H9 (cell line): ENCODE results near the gene ATF1. TPM values are rescaled to one million over a fixed set of nuclear protein-coding genes. Genes with fewer than 3 reads are reported as not detected.

Source experiments
- DNase-seq: peaks from one replicate; pipeline ENCODE4 v3.0.0-alpha.2; 2017
- H2AFZ ChIP-seq: one replicate; pipeline ENCODE4 v1.6.1; 2013; ENCODE audit warnings: mild to moderate bottlenecking, low read length, control low read depth, moderate library complexity
- H2AK5ac ChIP-seq: 2 replicates; pipeline ENCODE4 v1.6.1; 2013; ENCODE audit warnings: low read length, control low read depth, mixed read lengths; ENCODE audit not compliant: insufficient read length
- H2BK120ac ChIP-seq: one replicate; pipeline ENCODE4 v1.6.1; 2013; ENCODE audit warnings: low read depth, mild to moderate bottlenecking, low read length, control low read depth, inconsistent platforms; ENCODE audit not compliant: poor library complexity, severe bottlenecking
- H2BK12ac ChIP-seq: 2 replicates; pipeline ENCODE4 v1.6.1; 2013; ENCODE audit warnings: low read length, control low read depth, mixed read lengths, low read depth; ENCODE audit not compliant: insufficient read length
- H2BK15ac ChIP-seq: 2 replicates; pipeline ENCODE4 v1.6.1; 2013; ENCODE audit warnings: low read depth, low read length, control low read depth
- H2BK20ac ChIP-seq: one replicate; pipeline ENCODE4 v1.6.1; 2013; ENCODE audit warnings: low read depth, mild to moderate bottlenecking, low read length, control low read depth, inconsistent platforms; ENCODE audit not compliant: poor library complexity, severe bottlenecking
- H2BK5ac ChIP-seq: 2 replicates; pipeline ENCODE4 v1.6.1; 2013; ENCODE audit warnings: low read length, control low read depth, mixed read lengths; ENCODE audit not compliant: insufficient read length
- H3K14ac ChIP-seq: 2 replicates; pipeline ENCODE4 v1.6.1; 2013; ENCODE audit warnings: low read length, control low read depth; ENCODE audit not compliant: insufficient read depth
- H3K18ac ChIP-seq: 2 replicates; pipeline ENCODE4 v1.6.1; 2013; ENCODE audit warnings: low read depth, mild to moderate bottlenecking, mixed read lengths, low read length, control low read depth; ENCODE audit not compliant: insufficient read length
- H3K23ac ChIP-seq: 2 replicates; pipeline ENCODE4 v1.6.1; 2013; ENCODE audit warnings: low read length, control low read depth, mixed read lengths, low read depth; ENCODE audit not compliant: insufficient read length
- H3K23me2 ChIP-seq: 2 replicates; pipeline ENCODE4 v1.6.1; 2013; ENCODE audit warnings: low read depth, mild to moderate bottlenecking, mixed read lengths, low read length, control low read depth; ENCODE audit not compliant: insufficient read length, poor library complexity, severe bottlenecking
- H3K27ac ChIP-seq: 2 replicates; pipeline ENCODE4 v1.5.1; 2013; ENCODE audit warnings: low read length, control low read depth, mixed read lengths, low read depth; ENCODE audit not compliant: insufficient read length
- H3K27me3 ChIP-seq: 2 replicates; pipeline ENCODE4 v1.6.1; 2013; ENCODE audit warnings: low read length, control low read depth, inconsistent platforms; ENCODE audit not compliant: insufficient read depth
- H3K4ac ChIP-seq: 2 replicates; pipeline ENCODE4 v1.6.1; 2013; ENCODE audit warnings: low read depth, mild to moderate bottlenecking, control low read depth, inconsistent platforms, low read length, moderate library complexity
- H3K4me1 ChIP-seq: 2 replicates; pipeline ENCODE4 v1.6.1; 2013; ENCODE audit warnings: low read length, control low read depth, inconsistent platforms; ENCODE audit not compliant: insufficient read depth
- H3K4me2 ChIP-seq: 2 replicates; pipeline ENCODE4 v1.6.1; 2013; ENCODE audit warnings: low read length, control low read depth, mixed read lengths; ENCODE audit not compliant: insufficient read length, insufficient read depth
- H3K56ac ChIP-seq: 2 replicates; pipeline ENCODE4 v1.6.1; 2013; ENCODE audit warnings: low read depth, mild to moderate bottlenecking, mixed read lengths, low read length, control low read depth; ENCODE audit not compliant: insufficient read length
- H3K79me1 ChIP-seq: 2 replicates; pipeline ENCODE4 v1.6.1; 2013; ENCODE audit warnings: low read depth, mild to moderate bottlenecking, moderate library complexity, low read length, control low read depth, inconsistent platforms; ENCODE audit not compliant: insufficient read depth, poor library complexity, severe bottlenecking
- H3K79me2 ChIP-seq: 2 replicates; pipeline ENCODE4 v1.6.1; 2013; ENCODE audit warnings: low read length, control low read depth, inconsistent platforms; ENCODE audit not compliant: insufficient read depth
- H3K9ac ChIP-seq: 2 replicates; pipeline ENCODE4 v1.6.1; 2013; ENCODE audit warnings: low read length, control low read depth, mixed read lengths; ENCODE audit not compliant: insufficient read length; ENCODE audit errors: extremely low read depth
- H3K9me3 ChIP-seq: one replicate; pipeline ENCODE4 v1.6.1; 2013; ENCODE audit warnings: low read depth, low read length, inconsistent platforms; ENCODE audit not compliant: control insufficient read depth
- H3T11ph ChIP-seq: one replicate; pipeline ENCODE4 v1.6.1; 2013; ENCODE audit warnings: mild to moderate bottlenecking, low read length, control low read depth, inconsistent platforms
- H4K20me1 ChIP-seq: one replicate; pipeline ENCODE4 v1.6.1; 2013; ENCODE audit not compliant: control insufficient read depth, insufficient read length, insufficient read depth
- H4K5ac ChIP-seq: 2 replicates; pipeline ENCODE4 v1.6.1; 2013; ENCODE audit warnings: low read depth, mild to moderate bottlenecking, mixed read lengths, low read length, control low read depth; ENCODE audit not compliant: insufficient read length
- H4K8ac ChIP-seq: replicated peaks from 2 replicates; pipeline ENCODE4 v1.6.1; 2013; ENCODE audit warnings: low read length, control low read depth, mixed read lengths, low read depth; ENCODE audit not compliant: insufficient read length
- H4K91ac ChIP-seq: 2 replicates; pipeline ENCODE4 v1.6.1; 2013; ENCODE audit warnings: low read depth, mild to moderate bottlenecking, moderate library complexity, mixed read lengths, low read length, control low read depth; ENCODE audit not compliant: insufficient read length
- H3K27ac Mint-ChIP-seq, 3 experiments: 2 replicates in 2 of 3; 3 replicates in 1 of 3; pipeline ENCODE4 v1.8.0; 2020 to 2021; ENCODE audit warnings: mixed read lengths in 3 of 3, mild to moderate bottlenecking in 1 of 3, moderate library complexity in 1 of 3
- H3K27me3 Mint-ChIP-seq: 2 replicates; pipeline ENCODE4 v1.8.0; 2021; ENCODE audit warnings: low read depth, mild to moderate bottlenecking, moderate library complexity, mixed read lengths
- H3K36me3 Mint-ChIP-seq, 3 experiments: 2 replicates in 2 of 3; 3 replicates in 1 of 3; pipeline ENCODE4 v1.8.0; 2020 to 2021; ENCODE audit warnings: low read depth in 3 of 3, mixed read lengths in 3 of 3; ENCODE audit not compliant: insufficient read depth in 1 of 3
- H3K4me1 Mint-ChIP-seq, 2 experiments: 2 replicates each; pipeline ENCODE4 v1.8.0; 2020; ENCODE audit warnings: mixed read lengths in 2 of 2
- H3K4me3 Mint-ChIP-seq, 2 experiments: 2 replicates in 1 of 2; 3 replicates in 1 of 2; pipeline ENCODE4 v1.8.0; 2020 to 2021; ENCODE audit warnings: mild to moderate bottlenecking in 2 of 2, mixed read lengths in 2 of 2, moderate library complexity in 1 of 2
- H3K9me3 Mint-ChIP-seq, 2 experiments: 2 replicates in 1 of 2; 3 replicates in 1 of 2; pipeline ENCODE4 v1.8.0; 2020; ENCODE audit warnings: mild to moderate bottlenecking in 2 of 2, mixed read lengths in 2 of 2, moderate library complexity in 1 of 2
- WGBS: extraction: QIAGEN DNeasy Blood & Tissue Kit; methylation state at CpG from one replicate; pipeline ENCODE4 v1.1.7; 2013; ENCODE audit warnings: missing lambda C conversion rate, low lambda C conversion rate, mixed read lengths; ENCODE audit not compliant: insufficient read length; ENCODE audit errors: extremely low coverage; 5-methylcytosine and 5-hydroxymethylcytosine counted together
- total RNA-seq: library from RNA; stranded (reverse); gene quantifications from 2 replicates; pipeline ENCODE4 v1.2.1, GENCODE V29; 2021
- TF ChIP-seq, protein P1 (sequence below): fragments of 200-600 bp; sonication (generic); conservative IDR thresholded peaks from 3 replicates; pipeline ENCODE4 v1.8.0; 2021; ENCODE audit warnings: antibody characterized with exemption, mild to moderate bottlenecking

The ATF1 gene
- total RNA-seq, 1 experiment from 2014 or later, result 47.8 TPM

DNA sequence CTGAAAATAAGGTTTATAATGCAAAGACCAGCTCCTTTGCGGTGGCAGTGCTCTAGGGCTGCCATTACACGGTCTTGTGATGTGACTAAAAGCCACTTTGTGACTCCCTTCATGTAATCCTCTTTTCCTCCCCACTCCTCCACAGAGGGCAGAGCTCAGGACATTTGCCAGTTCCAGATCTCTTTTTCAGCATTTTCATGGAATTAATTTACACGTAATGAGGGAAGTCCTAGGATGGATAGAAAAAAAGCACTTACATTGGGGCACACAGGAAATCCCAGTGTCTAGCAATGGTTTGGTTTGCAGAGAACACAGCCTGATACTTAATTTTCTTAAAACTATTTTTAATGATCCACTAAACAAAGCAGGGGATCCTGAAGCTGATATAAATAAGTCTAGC is 17.5 kb upstream of the ATF1 start:
- no peaks in the 10 kb centered on the region for H4K20me1 ChIP-seq
- H2BK120ac ChIP-seq, result no peak overlapping the region
- H3K18ac ChIP-seq, result no peak overlapping the region
- H4K8ac ChIP-seq, result no peak overlapping the region
- H2BK12ac ChIP-seq, result no peak overlapping the region
- H3K9ac ChIP-seq, result no peak overlapping the region
- peaks cover 9 to 39% (median 30%) of the 10 kb centered on the region in 3 experiments; a peak in 6 of 7 replicates for H3K36me3 Mint-ChIP-seq
- no peak overlapping the region for H4K91ac ChIP-seq
- H2BK15ac ChIP-seq, result no peak overlapping the region
- no peak overlapping the region for H2BK5ac ChIP-seq
- 0 out of 2 replicates have a peak, but pooled peaks cover 3% of the 10 kb centered on the region for H3K4me1 ChIP-seq
- H3K4me3 Mint-ChIP-seq, result no peak overlapping the region
- no peak overlapping the region for H3K23ac ChIP-seq
- H3K27ac ChIP-seq, result no peak overlapping the region
- no peak overlapping the region for H3K14ac ChIP-seq
- H3K4ac ChIP-seq, result no peak overlapping the region
- H2AK5ac ChIP-seq, result no peak overlapping the region
- H4K5ac ChIP-seq, result no peak overlapping the region
- H3K27me3 ChIP-seq, result no peaks in the 10 kb centered on the region
- H3K27me3 Mint-ChIP-seq, result no peaks in the 10 kb centered on the region
- no peak overlapping the region for H3T11ph ChIP-seq
- H3K56ac ChIP-seq, result no peak overlapping the region
- no peak overlapping the region for H2BK20ac ChIP-seq
- DNase-seq, result no peak
- no peak overlapping the region for H2AFZ ChIP-seq
- WGBS, result no CpG with 5 or more reads among the region's 3 CpGs
- no peaks in the 10 kb centered on the region for H3K9me3 ChIP-seq
- no peaks in the 10 kb centered on the region for H3K23me2 ChIP-seq
- H3K79me1 ChIP-seq, result no peaks in the 10 kb centered on the region
- H3K4me2 ChIP-seq, result no peak overlapping the region
- peaks cover 5 to 11% of the 10 kb centered on the region in 2 experiments; a peak in 3 of 4 replicates for H3K4me1 Mint-ChIP-seq
- H3K9me3 Mint-ChIP-seq, result no peaks in the 10 kb centered on the region
- TF ChIP-seq, protein P1, sequence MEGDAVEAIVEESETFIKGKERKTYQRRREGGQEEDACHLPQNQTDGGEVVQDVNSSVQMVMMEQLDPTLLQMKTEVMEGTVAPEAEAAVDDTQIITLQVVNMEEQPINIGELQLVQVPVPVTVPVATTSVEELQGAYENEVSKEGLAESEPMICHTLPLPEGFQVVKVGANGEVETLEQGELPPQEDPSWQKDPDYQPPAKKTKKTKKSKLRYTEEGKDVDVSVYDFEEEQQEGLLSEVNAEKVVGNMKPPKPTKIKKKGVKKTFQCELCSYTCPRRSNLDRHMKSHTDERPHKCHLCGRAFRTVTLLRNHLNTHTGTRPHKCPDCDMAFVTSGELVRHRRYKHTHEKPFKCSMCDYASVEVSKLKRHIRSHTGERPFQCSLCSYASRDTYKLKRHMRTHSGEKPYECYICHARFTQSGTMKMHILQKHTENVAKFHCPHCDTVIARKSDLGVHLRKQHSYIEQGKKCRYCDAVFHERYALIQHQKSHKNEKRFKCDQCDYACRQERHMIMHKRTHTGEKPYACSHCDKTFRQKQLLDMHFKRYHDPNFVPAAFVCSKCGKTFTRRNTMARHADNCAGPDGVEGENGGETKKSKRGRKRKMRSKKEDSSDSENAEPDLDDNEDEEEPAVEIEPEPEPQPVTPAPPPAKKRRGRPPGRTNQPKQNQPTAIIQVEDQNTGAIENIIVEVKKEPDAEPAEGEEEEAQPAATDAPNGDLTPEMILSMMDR, result no peak
- H3K27ac Mint-ChIP-seq, result no peak overlapping the region
- H3K79me2 ChIP-seq, result no peaks in the 10 kb centered on the region
